Measurements from ENCODE around the gene HNRNPUL1.
A peak's percentile ranks its signal among the peaks of the same experiment; 100 is the strongest.

HNRNPUL1 gene

GRCh38 chr19:41316306-41316920 is 52.2 kb downstream of the HNRNPUL1 start:
- Histone ChIP-seq H3K9me3 (no peaks in the 10 kb centered on the region), H3K9ac (no peak overlapping the region), H3K4me3 (no peak overlapping the region), H3K4me2 (no peak overlapping the region), H3K27ac (no peak overlapping the region), H3K27me3 (no peaks in the 10 kb centered on the region), H3K36me3 (peaks cover 97% of the 10 kb centered on the region), H3K4me1 (peaks cover 24% of the 10 kb centered on the region), H4K20me1 (peaks cover 78% of the 10 kb centered on the region)
- TF ChIP-seq Cebpa-rat (IDR thresholded peaks at IDR 0.05) = no peak

GRCh38 chr19:41318696-41319499 is 54.7 kb downstream of the HNRNPUL1 start:
- H4K20me1 ChIP-seq = peaks cover 82% of the 10 kb centered on the region
- no peaks in the 10 kb centered on the region for H3K9me3 ChIP-seq
- H3K36me3 ChIP-seq = peaks cover 92% of the 10 kb centered on the region
- TF ChIP-seq Cebpa-rat (IDR thresholded peaks at IDR 0.05) = no peak
- H3K27ac ChIP-seq = no peak overlapping the region
- no peak overlapping the region for H3K9ac ChIP-seq
- no peaks in the 10 kb centered on the region for H3K27me3 ChIP-seq
- H3K4me2 ChIP-seq = no peak overlapping the region
- H3K4me3 ChIP-seq = no peak overlapping the region
- peaks cover 28% of the 10 kb centered on the region for H3K4me1 ChIP-seq

- H3K9ac ChIP-seq = no peak overlapping the region
- H3K9me3 ChIP-seq = no peaks in the 10 kb centered on the region
- TF ChIP-seq Cebpa-rat (IDR thresholded peaks at IDR 0.05) = no peak
- H3K4me3 ChIP-seq = no peak overlapping the region
- H3K36me3 ChIP-seq = peaks cover 90% of the 10 kb centered on the region
- no peaks in the 10 kb centered on the region for H3K27me3 ChIP-seq
- H3K4me1 ChIP-seq = peaks cover 35% of the 10 kb centered on the region
- H4K20me1 ChIP-seq = peaks cover 83% of the 10 kb centered on the region
- no peak overlapping the region for H3K27ac ChIP-seq
- H3K4me2 ChIP-seq = no peak overlapping the region
Observed at GRCh38 chr19:41319500-41320184, 55.5 kb downstream of the HNRNPUL1 start.

- Histone ChIP-seq H3K4me1 (peaks cover 41% of the 10 kb centered on the region), H3K27ac (no peak overlapping the region), H4K20me1 (peaks cover 83% of the 10 kb centered on the region), H3K4me3 (no peak overlapping the region), H3K36me3 (peaks cover 85% of the 10 kb centered on the region), H3K4me2 (no peak overlapping the region), H3K9ac (no peak overlapping the region), H3K27me3 (no peaks in the 10 kb centered on the region), H3K9me3 (no peaks in the 10 kb centered on the region)
- no peak for TF ChIP-seq Cebpa-rat (IDR thresholded peaks at IDR 0.05)
Observed at GRCh38 chr19:41320185-41320518, 56.0 kb downstream of the HNRNPUL1 start.

GRCh38 chr19:41320568-41320967 is 56.4 kb downstream of the HNRNPUL1 start:
- Histone ChIP-seq H3K27ac (no peak overlapping the region), H3K36me3 (peaks cover 81% of the 10 kb centered on the region)

GRCh38 chr19:41321204-41321599 is 57.0 kb downstream of the HNRNPUL1 start:
- TF ChIP-seq Cebpa-rat (IDR thresholded peaks at IDR 0.05) = no peak
- Histone ChIP-seq H3K36me3 (peaks cover 74% of the 10 kb centered on the region), H3K27ac (no peak overlapping the region)

More at GRCh38 chr19:41320568-41320967, 56.4 kb downstream of the HNRNPUL1 start:
- Histone ChIP-seq H3K4me1 (peaks cover 45% of the 10 kb centered on the region), H3K9ac (no peak overlapping the region), H3K4me3 (no peak overlapping the region), H4K20me1 (peaks cover 82% of the 10 kb centered on the region), H3K27me3 (no peaks in the 10 kb centered on the region), H3K9me3 (no peaks in the 10 kb centered on the region), H3K4me2 (no peak overlapping the region)
- TF ChIP-seq Cebpa-rat (IDR thresholded peaks at IDR 0.05) = no peak

GRCh38 chr19:41321600-41322270 is 57.6 kb downstream of the HNRNPUL1 start:
- peak overlapping the region; percentile 20 for H3K27ac ChIP-seq
- peaks cover 85% of the 10 kb centered on the region for H4K20me1 ChIP-seq
- H3K4me2 ChIP-seq = peak overlapping the region; percentile 98

More at GRCh38 chr19:41321204-41321599, 57.0 kb downstream of the HNRNPUL1 start:
- Histone ChIP-seq H3K4me2 (peak overlapping the region; percentile 98), H3K27me3 (no peaks in the 10 kb centered on the region), H3K4me3 (no peak overlapping the region), H4K20me1 (peaks cover 83% of the 10 kb centered on the region), H3K9ac (no peak overlapping the region), H3K4me1 (peaks cover 51% of the 10 kb centered on the region), H3K9me3 (no peaks in the 10 kb centered on the region)

GRCh38 chr19:41322451-41322850 is 58.3 kb downstream of the HNRNPUL1 start:
- Histone ChIP-seq H3K9me3 (no peaks in the 10 kb centered on the region), H3K27ac (peak overlapping the region; percentile 70), H3K27me3 (no peaks in the 10 kb centered on the region), H3K9ac (peak overlapping the region; percentile 59; the same call in 1 of the 2 replicates), H3K36me3 (peaks cover 62% of the 10 kb centered on the region), H4K20me1 (peaks cover 93% of the 10 kb centered on the region), H3K4me1 (peaks cover 64% of the 10 kb centered on the region), H3K4me2 (peak overlapping the region; percentile 98), H3K4me3 (no peak overlapping the region)
- TF ChIP-seq Cebpa-rat (IDR thresholded peaks at IDR 0.05) = no peak

More at GRCh38 chr19:41321600-41322270, 57.6 kb downstream of the HNRNPUL1 start:
- Histone ChIP-seq H3K4me1 (peaks cover 56% of the 10 kb centered on the region), H3K27me3 (no peaks in the 10 kb centered on the region), H3K4me3 (no peak overlapping the region), H3K36me3 (peaks cover 69% of the 10 kb centered on the region), H3K9me3 (no peaks in the 10 kb centered on the region), H3K9ac (no peak overlapping the region; the same call in 1 of the 2 replicates)
- TF ChIP-seq Cebpa-rat (IDR thresholded peaks at IDR 0.05) = no peak

GRCh38 chr19:41323023-41323422 is 58.9 kb downstream of the HNRNPUL1 start:
- Histone ChIP-seq H4K20me1 (peaks cover 97% of the 10 kb centered on the region), H3K4me1 (peaks cover 69% of the 10 kb centered on the region), H3K9ac (peak overlapping the region; percentile 59), H3K27ac (peak overlapping the region; percentile 70), H3K4me3 (no peak overlapping the region), H3K27me3 (no peaks in the 10 kb centered on the region), H3K9me3 (no peaks in the 10 kb centered on the region), H3K36me3 (peaks cover 56% of the 10 kb centered on the region), H3K4me2 (peak overlapping the region; percentile 98)
- TF ChIP-seq Cebpa-rat (IDR thresholded peaks at IDR 0.05) = no peak
